Astrocyte of the spinal cord (primary cell): Measurements from ENCODE around the gene UGT1A3.

Experiments
- DNase-seq: peaks from one replicate; pipeline ENCODE4 v3.0.0; 2011; ENCODE audit warnings: low read depth, low spot score
- H3K4me3 ChIP-seq: 2 replicates; pipeline ENCODE4 v1.5.1; 2011; ENCODE audit warnings: low read depth, mild to moderate bottlenecking, low read length, moderate library complexity
- in situ Hi-C: cut with HindIII; loops from 2 replicates; pipeline ENCODE4 v1.10.0; 2017; ENCODE audit warnings: low sequenced_read_pairs
- TF ChIP-seq, protein P1 (sequence below): IDR thresholded peaks from 2 replicates; pipeline ENCODE4 v1.5.1; 2012; ENCODE audit warnings: low read depth, mild to moderate bottlenecking, low read length, inconsistent platforms

UGT1A3 gene

DNA sequence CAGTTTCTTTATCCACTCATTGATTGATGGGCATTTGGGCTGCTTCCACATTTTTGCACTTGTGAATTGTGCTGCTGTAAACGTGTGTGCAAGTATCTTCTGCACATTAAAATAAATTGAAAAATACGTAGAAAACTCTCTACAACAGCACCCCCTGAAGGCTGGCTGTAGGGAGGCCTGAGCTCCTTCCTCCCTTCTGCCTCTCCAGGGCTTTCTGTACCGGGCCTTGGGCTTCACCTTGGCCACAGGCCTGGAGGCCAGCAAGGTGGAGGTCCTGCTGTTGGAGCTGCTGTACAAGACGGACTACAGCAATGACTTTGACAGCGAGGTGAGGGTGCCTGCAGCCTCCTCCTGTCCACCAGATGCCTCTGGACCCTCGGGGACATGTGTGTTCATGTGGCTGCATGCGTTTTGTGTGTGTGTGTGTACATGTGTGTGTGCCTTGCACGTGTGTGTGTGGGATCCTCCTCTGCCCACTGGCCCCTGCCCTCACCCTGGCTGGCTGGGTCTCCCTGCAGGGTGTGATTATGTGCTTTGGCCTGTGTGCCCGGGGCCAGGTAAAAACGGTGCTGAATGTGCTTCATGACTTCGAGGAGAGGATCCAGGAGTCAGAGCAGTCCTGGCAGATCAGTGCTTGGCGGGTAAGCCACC lies 78.5 kb downstream of the UGT1A3 start:
- in situ Hi-C loops: no loop called here
- H3K4me3 ChIP-seq: no peak overlapping the region
- TF ChIP-seq, protein P1, sequence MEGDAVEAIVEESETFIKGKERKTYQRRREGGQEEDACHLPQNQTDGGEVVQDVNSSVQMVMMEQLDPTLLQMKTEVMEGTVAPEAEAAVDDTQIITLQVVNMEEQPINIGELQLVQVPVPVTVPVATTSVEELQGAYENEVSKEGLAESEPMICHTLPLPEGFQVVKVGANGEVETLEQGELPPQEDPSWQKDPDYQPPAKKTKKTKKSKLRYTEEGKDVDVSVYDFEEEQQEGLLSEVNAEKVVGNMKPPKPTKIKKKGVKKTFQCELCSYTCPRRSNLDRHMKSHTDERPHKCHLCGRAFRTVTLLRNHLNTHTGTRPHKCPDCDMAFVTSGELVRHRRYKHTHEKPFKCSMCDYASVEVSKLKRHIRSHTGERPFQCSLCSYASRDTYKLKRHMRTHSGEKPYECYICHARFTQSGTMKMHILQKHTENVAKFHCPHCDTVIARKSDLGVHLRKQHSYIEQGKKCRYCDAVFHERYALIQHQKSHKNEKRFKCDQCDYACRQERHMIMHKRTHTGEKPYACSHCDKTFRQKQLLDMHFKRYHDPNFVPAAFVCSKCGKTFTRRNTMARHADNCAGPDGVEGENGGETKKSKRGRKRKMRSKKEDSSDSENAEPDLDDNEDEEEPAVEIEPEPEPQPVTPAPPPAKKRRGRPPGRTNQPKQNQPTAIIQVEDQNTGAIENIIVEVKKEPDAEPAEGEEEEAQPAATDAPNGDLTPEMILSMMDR: no peak
- no peak for DNase-seq

GRCh38 chr2:233807966-233808935 lies 79.4 kb downstream of the UGT1A3 start:
- in situ Hi-C loops: no loop called here
- no peak for DNase-seq
- TF ChIP-seq, protein P1: no peak
- no peak overlapping the region for H3K4me3 ChIP-seq

GRCh38 chr2:233810385-233810784 lies 81.5 kb downstream of the UGT1A3 start:
- H3K4me3 ChIP-seq: no peak overlapping the region
- DNase-seq: no peak
- TF ChIP-seq, protein P1: no peak
- in situ Hi-C loops: no loop called here

DNA sequence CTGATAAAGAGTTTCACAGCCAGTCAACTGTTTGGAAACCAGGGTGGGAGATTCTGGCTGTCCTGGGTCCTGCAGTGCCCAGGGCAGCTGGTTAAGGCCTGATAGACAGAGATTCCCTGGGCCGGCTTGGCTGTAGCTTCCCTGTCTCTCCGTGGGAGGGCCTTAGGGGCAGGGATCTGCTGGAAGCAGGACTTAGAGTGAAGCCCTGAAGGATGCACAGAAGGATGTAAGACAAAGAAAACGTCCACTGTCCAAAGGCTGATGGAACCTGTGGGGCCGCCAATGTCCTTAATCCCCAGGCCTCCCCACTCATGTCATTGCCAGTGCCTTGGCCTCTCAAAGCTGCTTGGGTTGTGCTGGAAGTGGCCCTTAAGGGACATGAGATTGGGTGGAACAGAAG lies 82.2 kb downstream of the UGT1A3 start:
- in situ Hi-C loops: no loop called here
- TF ChIP-seq, protein P1: no peak
- H3K4me3 ChIP-seq: no peak overlapping the region
- no peak for DNase-seq

DNA sequence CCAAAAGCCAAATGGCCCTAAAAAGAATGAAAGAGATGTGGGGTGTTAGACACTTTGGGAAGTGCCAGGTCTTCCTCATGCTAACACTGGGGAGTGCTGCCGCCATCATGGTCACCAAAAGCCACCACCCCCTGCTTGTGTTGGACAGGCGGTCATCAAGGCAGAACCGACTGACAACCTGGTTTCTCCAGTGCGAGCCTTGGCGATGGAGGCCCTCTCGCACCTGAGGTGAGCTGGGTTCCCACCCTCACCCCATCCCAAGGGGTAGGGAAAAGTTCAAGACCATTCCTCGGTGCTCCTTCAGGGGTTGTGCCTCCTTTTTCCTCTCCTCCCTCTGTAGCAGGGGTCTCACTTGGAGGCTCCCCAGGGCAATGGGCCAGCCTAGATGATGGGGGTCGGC lies 82.9 kb downstream of the UGT1A3 start:
- no peak overlapping the region for H3K4me3 ChIP-seq
- in situ Hi-C loops: no loop called here
- TF ChIP-seq, protein P1: no peak
- DNase-seq: no peak

- H3K4me3 ChIP-seq: no peak overlapping the region
- in situ Hi-C loops: no loop called here
- no peak for DNase-seq
- TF ChIP-seq, protein P1: no peak
These were observed 84.6 kb downstream of the UGT1A3 start for GRCh38 chr2:233813236-233814055.
